Muscle of arm (tissue), 12 donors: ENCODE data around the gene CDC45. TPM values are rescaled to one million over a fixed set of nuclear protein-coding genes. Genes with fewer than 3 reads are reported as not detected.

Experiments
- DNase-seq: peaks from one replicate; pipeline ENCODE4 v3.0.0-alpha.2; 2013
- polyA plus RNA-seq, 12 donors: library from polyadenylated mRNA; unstranded; fragments of 120-200 nt; gene quantifications; one replicate each; pipeline ENCODE4 v1.2.1, GENCODE V29; 2013; ENCODE audit not compliant: insufficient read length in 12 of 12

CDC45 gene
- polyA plus RNA-seq, 12 donors, result 5.0 to 18.3 (median 9.4) TPM; not detected in 2

DNA sequence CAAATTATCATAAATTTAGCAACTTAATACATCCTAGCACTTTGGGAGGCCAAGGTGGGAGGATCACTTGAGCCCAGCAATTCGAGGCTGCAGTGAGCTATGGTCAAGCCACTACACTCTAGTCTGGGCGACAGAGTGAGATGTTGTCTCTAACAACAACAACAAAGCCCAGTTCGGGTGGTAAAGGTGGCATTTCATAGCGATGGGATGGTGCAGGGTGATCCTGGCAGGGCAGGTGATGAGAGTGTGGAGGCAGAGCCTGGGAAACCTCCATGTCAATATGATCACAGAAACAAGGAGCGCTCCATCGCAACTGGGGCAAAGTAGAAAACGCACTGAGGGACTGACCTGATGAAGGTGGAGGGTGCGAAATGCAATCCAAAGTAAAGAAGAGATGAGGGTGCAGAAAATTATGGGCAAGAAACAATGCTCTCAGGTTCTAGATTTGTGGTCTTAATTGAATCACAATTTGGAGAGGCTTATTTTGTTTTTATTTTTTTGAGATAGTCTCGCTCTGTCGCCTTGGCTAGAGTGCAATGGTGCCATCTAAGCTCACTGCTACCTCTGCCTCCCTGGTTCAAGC is 77.3 kb downstream of the CDC45 start:
- DNase-seq, result no peak

DNA sequence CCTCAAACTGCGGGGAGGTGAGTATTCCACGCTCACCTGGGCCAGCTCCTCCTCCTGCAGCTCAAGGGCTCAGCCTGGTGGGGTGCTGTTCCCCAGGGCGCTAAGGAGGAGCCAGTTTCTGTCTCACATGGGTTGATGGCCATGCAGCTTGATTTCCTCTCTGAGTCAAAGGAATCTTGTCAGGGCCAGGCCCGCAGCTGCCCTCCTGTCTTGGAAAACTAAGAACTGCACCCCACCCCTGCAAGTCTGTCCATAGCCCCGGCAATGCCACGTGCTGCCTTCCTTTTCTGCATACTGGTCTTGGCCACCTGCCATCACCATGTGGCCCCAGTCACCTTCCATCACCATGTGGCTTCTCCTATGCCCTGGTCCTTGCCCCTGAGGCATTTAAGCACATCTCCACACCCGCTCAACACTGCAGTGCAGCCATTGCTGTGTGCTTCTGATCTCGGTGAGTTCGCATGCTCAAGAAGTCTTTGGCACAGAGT is 79.6 kb downstream of the CDC45 start:
- DNase-seq, result no peak

- no peak for DNase-seq
Observed at GRCh38 chr22:19559956-19560355, 80.2 kb downstream of the CDC45 start.

DNA sequence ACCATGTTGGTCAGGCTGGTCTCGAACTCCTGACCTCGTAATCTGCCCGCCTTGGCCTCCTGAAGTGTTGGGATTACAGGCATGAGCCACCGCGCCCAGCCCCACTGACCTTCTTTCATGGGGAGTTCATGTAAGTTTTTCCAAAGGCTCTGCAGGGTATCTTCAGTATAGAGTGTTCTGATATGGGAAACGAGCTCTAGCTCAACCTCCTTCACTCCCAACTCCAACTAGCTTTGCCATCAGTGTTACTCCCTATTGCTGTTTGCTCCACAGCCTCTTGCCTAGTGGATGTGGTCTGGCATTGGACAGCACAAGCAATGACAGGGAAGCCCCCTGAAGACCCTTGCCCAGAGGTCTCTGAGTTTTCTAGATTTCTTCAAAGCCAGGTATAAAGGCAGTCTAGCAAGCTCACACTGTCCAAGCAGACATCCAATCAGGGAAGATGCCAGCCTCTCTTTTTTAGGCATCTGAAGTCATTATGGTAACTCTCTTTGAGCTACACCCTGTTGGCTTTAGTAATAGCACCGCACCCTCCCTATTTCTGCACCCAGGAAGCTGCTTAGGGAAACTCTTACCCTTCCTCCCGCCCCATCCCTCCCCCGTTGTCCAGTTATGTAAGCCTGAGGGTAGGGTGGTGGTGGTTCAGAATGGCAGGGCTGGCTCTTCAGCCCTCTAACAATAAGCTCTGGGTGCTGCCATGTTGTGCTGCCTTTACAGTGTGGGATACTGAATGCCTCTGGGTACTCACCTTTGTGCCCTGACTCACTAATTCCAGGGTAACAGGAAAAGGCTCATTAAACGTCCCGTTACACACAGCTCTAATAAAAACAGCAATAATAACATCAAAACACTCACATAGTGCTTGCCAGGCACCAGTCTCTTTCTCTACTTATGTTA is 85.9 kb downstream of the CDC45 start:
- no peak for DNase-seq

DNA sequence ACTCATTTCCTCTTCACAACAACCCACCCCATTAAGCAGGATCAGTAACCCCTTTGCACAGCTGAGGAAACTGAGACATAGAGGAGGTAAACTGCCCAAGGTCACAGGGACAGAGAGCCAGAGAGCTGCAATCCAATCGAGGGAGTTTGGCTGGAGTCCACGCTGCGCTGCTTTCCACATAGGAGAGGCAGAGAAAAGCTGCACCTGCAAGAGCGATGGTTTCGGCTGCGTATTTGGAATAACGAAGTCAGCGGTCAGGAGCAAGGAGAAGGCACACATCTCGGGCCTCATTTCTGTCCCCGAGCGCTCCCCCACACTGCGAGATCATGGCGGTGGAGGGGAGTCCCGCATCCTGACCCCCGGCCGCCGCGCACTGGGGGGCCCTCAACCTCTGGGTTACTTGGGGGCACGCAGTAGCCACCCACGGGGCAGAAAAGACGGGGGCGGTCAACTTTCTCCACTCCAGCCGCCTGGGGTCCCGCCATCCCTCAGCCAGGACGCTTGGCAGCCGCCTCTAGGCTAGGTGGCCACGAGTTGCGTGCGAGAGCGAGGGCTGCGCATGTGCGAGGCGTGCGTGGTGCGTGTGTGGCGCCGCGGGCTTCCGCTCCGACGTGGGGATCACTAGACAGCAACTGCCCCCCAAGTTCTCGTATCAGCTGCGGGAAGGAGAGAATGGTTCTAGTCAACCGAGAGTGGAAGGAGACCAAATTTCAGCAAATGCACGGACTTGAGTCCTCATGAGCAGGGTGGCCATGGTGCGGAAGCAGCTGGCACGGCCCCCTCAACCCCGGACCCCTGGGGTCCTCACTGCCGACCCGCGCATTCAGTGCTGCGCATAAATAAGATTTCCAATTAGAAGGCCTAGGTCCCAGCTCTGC is 86.8 kb downstream of the CDC45 start:
- no peak for DNase-seq

GRCh38 chr22:19567157-19568009 is 87.7 kb downstream of the CDC45 start:
- DNase-seq, result no peak

GRCh38 chr22:19568337-19569275 is 88.9 kb downstream of the CDC45 start:
- DNase-seq, result no peak

- DNase-seq, result no peak
Observed at GRCh38 chr22:19569276-19569640, 89.5 kb downstream of the CDC45 start.

DNA sequence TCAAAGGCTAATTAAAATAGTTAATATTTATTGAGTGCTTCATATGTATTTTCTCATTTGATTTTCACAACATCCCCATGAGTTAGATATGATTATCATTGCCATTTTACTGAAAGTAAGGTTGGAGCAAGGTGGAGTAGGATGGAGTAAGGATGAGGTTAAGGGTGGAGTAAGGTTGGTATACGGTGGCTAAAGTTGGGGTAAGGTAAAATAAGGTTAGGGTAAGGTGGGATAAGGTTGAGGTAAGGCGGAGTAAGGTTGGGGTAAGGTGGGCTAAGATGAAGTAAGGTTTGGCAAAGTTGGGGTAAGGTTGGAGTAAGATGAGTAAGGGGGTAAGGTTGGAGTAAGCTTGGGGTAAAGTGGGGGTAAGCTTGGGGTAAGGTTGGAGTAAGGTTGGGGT is 90.3 kb downstream of the CDC45 start:
- DNase-seq, result no peak

Other genes starting within 250 kb of the CDC45 start
- 10 to 100 TPM in 10 of 12 donors, 1 to 10 TPM in 1, not detected in 1; 4.2 to 34.6 (median 21.4) TPM for gene CLTCL1, start 188.2 kb upstream of the CDC45 start, polyA plus RNA-seq
- 10 to 100 TPM in 11 of 12 donors, not detected in 1; 13.4 to 19.9 (median 16.6) TPM for gene HIRA, start 48.2 kb upstream of the CDC45 start, polyA plus RNA-seq
- gene MRPL40, start 47.4 kb upstream of the CDC45 start, polyA plus RNA-seq, result 10 to 100 TPM in 11 of 12 donors, not detected in 1; 26.6 to 36.4 (median 33.8) TPM
- gene C22orf39, start 32.2 kb upstream of the CDC45 start, polyA plus RNA-seq, result 10 to 100 TPM in 11 of 12 donors, not detected in 1; 25.1 to 36.0 (median 32.3) TPM
- 10 to 100 TPM in 11 of 12 donors, not detected in 1; 19.7 to 55.0 (median 43.7) TPM for gene UFD1, start 727 bp upstream of the CDC45 start, polyA plus RNA-seq
- 10 to 100 TPM in 11 of 12 donors, not detected in 1; 25.0 to 59.7 (median 39.6) TPM for gene CLDN5, start 44.5 kb downstream of the CDC45 start, polyA plus RNA-seq
- gene SEPTIN5, start 234.6 kb downstream of the CDC45 start, polyA plus RNA-seq, result 100 to 1,000 TPM in 8 of 12 donors, 10 to 100 TPM in 3, not detected in 1; 87.7 to 138 (median 115) TPM
- gene GP1BB, start 243.6 kb downstream of the CDC45 start, polyA plus RNA-seq, result 10 to 100 TPM in 6 of 12 donors, 1 to 10 TPM in 5, not detected in 1; 5.0 to 21.7 (median 11.9) TPM